ENCODE measurements around the gene PLB1.

PLB1 gene

GRCh38 chr2:28612131-28612812, 116.4 kb downstream of the PLB1 start:
- no peak for DNase-seq
- no peak for ATAC-seq

GRCh38 chr2:28613186-28613585, 117.3 kb downstream of the PLB1 start:
- ATAC-seq (no peak), DNase-seq (no peak)

- DNase-seq (peak; percentile 55), ATAC-seq (peak; percentile 56)
Observed at GRCh38 chr2:28613633-28614501, 118.0 kb downstream of the PLB1 start.

- DNase-seq (no peak), ATAC-seq (no peak)
Observed at GRCh38 chr2:28615706-28616105, 119.8 kb downstream of the PLB1 start.

DNA sequence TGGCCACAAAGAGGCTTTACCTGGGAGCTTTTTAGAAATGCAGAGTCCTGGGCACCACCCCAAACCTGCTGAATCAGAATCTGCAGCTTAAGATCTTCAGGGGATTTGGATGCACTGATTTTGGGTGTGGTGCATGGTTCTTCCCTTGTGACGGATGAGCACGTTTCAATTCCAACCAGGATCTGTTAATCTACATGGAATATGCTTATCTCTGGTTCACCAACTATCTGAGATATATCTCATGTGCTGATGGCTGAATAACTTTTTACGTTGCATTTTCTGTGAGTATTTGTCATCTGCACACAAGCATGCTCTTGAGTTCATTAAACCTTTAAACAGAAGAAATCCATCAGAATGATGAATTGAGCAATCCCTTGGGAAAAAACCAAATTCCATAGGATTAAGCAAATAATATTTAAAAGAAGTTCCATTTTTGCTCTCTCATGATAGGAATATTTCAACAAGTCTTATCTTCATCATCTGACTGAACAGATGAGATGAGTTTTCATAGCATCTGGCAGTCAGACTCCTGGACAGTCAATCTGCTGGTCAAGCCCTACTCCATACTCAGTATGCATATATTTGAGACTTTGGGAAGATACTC, 120.6 kb downstream of the PLB1 start:
- ATAC-seq (no peak), DNase-seq (no peak)

DNA sequence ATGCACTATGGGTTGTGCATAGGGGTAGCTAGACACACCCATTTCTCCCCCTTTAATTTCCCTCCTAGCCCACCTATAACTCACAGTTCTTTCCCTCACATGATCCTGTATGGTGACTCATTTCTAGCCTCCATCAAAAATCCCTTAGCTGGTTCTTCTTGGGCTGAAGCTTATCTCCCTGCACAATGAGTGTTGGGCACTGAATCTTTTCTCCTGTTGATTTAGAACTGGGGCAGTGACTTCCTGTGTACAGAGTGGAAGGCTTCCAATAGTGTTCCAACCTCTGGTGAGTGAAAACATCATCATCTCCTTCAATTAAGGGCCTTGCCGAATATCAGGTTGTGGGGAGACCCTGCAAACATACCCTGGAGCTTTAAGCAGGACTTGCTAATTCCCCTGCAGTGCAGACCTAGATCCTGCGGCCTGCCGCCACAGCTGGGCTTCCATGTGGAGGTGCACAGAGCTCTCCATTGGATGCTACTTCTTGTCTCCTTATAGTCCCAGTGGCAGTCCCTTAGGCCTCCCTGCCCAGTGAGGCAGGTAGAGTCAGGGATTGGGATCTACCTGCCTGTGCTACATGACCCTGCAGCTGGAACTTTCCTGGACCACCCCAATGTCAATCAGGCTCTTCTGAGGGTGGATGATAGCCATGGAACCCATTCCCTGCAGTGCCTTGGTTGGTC, 121.8 kb downstream of the PLB1 start:
- DNase-seq (no peak), ATAC-seq (no peak)

DNA sequence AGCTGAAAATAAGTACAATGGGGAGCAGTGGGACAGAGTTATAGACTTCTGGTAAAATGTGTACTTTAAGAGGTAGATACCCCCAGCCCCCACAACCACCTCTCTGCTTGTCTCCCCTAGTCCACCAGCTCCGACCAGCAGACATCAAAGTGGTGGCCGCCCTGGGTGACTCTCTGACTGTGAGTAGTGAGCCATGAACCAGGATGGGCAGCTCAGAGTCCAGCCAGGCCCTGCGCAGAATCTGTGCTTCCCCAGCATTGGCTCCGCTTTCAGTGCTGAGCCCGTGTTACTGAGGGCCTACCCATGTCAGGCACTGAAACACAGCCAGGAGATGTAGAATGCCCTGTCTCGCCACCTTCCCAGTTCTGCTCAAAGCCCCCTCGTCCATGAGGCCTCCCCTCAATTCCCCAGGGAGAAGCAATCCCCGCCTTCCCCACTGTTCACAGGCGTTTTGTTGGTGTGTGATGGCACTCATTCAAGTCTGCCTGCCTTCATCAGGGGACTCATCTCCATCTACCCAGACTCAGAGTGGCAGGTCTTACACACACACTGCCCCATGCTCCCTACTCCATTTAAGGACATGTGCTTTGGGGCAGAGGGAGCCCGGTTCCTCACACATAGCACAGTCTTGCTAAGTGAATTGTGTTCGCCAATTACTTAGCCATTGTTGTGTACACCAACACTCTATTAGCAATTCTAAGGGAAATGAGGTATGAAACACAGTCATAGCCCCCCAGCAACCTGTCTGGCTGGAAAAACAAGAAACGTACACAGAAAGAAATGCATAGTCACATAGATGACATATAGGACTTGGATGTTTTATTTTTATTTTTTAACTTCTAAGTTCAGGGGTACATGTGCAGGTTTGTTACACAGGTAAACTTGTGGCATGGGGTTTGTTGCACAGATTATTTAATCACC, 122.6 kb downstream of the PLB1 start:
- DNase-seq (no peak), ATAC-seq (no peak)

- ATAC-seq (peak; percentile 3), DNase-seq (no peak)
Observed at GRCh38 chr2:28619213-28620196, 123.6 kb downstream of the PLB1 start.

GRCh38 chr2:28620291-28620793, 124.5 kb downstream of the PLB1 start:
- DNase-seq (no peak), ATAC-seq (no peak)

DNA sequence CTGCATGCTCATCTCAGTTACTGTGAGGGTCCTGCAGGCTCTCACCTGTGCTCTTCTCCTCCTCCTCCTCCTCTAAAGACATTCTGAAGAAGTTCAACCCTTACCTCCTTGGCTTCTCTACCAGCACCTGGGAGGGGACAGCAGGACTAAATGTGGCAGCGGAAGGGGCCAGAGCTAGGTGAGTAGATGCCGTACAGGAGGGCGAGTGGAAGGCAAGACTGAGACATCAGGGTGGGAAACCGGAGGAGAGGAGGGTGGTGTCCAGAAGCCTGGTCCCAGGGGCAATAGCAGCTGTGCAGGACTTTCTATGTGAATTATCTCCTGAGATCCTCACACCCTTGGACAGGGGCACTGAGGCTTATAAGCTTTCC, 124.9 kb downstream of the PLB1 start:
- no peak for DNase-seq
- ATAC-seq: no peak

DNA sequence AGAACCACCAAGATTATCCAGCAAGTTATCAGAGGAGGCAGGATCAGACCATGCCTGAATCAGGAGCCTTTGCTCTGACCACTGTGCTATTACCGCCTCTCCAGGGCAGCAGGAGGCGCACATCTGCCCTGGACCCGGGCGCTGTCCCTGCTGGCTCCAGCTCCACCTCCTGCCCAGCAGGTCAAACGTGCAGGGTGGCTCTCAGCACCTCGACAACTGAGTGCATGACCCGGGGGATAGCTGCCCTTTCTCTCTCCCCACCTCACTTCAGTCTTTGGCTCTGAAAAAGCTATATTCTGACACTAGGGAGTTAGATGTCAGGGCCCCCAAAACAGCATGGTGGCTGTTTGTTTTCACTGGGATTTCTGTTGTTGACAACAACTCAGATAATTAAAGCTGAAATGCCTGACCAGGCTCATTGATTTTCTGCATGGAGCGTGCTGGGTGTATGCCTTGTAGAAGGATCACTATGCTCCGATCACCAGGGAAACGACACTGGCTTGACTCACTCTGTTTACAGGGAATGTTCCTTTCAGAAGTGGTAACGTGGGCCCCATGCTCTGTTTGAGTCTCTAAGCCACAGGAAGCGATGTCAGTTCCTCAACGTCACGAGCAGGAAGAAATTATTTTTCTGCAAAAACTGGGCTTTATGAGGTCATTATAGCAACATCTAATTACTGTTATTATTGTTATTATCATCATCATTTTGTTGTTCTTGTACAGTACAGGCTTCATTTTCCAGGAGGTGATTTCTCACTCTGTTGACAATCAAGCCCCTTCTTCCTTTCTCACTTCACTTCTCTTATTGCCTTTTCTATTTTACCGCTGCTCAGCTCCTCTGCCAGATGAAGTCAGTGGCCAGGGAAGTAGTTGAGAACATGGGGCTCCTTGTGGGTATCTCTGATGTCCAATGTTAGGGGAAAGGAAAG, 125.6 kb downstream of the PLB1 start:
- peak; percentile 57 for ATAC-seq
- peak; percentile 69 for DNase-seq

- ATAC-seq (no peak), DNase-seq (no peak)
Observed at GRCh38 chr2:28622101-28622499, 126.2 kb downstream of the PLB1 start.

- ATAC-seq: no peak
- DNase-seq: no peak
Observed at GRCh38 chr2:28623582-28624405, 127.9 kb downstream of the PLB1 start.

GRCh38 chr2:28624436-28624792, 128.6 kb downstream of the PLB1 start:
- ATAC-seq: no peak
- no peak for DNase-seq

DNA sequence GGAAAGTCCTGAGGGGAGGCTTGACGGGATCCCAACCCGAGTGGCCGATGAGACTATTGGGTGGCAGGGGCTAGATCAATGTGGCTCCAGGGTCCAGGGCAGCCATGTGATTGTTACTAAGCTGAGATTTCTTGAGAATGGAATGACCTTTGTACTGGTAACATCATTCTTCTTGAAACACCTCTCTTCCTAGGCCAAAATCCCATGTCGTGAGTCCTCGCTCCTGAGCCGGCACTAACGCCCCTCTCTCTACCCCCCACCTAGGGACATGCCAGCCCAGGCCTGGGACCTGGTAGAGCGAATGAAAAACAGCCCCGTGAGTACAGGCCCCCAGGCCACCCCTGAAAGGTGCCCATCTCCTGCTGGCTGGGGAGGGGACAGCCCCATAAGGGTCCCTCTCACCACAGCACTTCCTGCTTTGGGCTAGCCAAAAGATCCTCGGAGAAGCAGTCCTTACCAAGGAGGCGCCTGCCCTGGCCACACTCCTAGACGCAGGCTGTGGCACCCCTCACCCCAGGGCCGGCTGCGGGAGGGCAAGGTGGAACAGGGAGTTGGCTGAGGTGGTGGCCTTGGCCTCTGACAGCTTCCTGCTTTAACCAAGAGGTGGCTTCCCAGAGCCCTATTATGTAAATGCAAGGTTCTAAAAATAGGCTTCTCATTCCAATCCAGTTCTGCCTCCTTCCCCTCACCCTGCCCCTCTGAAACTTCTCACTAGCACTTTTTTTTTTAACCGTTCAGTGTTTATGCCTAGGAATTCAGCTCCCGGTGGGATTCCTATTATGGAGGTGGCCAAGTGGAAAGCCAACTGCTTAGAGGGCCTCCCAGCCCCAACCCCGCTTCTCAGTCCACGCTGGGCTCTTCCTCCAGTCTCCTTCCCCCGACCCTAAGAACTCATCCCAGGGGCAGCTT, 129.2 kb downstream of the PLB1 start:
- DNase-seq (peak; percentile 88), ATAC-seq (peak; percentile 86)

DNA sequence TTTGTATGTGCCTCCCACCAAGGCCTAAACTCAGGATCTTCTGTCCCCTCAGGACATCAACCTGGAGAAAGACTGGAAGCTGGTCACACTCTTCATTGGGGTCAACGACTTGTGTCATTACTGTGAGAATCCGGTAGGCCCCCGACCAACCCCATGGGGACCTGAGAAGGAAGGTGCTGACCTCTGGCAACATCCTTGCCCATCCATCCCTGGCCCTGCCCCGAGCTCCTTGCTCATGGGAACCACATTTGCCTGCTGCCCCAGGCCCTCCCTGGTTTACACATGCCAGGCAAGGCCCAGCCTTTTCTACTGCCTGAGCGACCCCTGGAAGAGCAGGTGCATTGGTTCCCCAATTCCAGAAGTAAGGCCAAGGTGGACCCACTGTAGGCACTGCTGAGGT, 130.5 kb downstream of the PLB1 start:
- DNase-seq (no peak), ATAC-seq (no peak)

GRCh38 chr2:28626891-28627421, 131.1 kb downstream of the PLB1 start:
- no peak for DNase-seq

More at GRCh38 chr2:28626891-28627421, 131.1 kb downstream of the PLB1 start:
- no peak for ATAC-seq

All from stimulated activated naive CD8-positive, alpha-beta T cell treated with anti-CD3 and anti-CD28 coated beads, Interleukin-15, Interleukin-2, amounts not matched to agents 100 U/mL and 50 U/mL, for 24 hours (primary cell).